ENCODE measurements around the gene WBP1L.
"Not testable (repeated sequence)": the region's sequence is repeated elsewhere in the genome, so short reads cannot be mapped to it uniquely, and the experiment has no call there.

DNA sequence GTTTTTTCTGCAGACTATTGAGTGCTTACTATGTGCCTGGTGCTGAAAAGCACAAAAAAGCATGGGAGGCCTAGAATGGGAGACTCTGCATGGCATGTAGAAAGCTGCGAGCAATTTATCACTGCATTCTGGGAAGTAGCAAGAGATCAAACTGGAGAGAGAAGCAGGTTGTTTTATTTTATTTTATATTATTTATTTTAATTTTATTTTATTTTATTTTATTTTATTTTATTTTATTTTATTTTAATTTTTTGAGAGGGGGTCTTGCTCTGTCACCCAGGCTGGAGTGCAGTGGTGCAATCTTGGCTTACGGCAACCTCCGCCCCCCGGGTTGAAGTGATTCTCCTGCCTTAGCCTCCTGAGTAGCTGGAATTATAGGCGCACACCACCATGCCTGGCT, 76.3 kb downstream of the WBP1L start:
- TF ChIP-seq, protein P1, sequence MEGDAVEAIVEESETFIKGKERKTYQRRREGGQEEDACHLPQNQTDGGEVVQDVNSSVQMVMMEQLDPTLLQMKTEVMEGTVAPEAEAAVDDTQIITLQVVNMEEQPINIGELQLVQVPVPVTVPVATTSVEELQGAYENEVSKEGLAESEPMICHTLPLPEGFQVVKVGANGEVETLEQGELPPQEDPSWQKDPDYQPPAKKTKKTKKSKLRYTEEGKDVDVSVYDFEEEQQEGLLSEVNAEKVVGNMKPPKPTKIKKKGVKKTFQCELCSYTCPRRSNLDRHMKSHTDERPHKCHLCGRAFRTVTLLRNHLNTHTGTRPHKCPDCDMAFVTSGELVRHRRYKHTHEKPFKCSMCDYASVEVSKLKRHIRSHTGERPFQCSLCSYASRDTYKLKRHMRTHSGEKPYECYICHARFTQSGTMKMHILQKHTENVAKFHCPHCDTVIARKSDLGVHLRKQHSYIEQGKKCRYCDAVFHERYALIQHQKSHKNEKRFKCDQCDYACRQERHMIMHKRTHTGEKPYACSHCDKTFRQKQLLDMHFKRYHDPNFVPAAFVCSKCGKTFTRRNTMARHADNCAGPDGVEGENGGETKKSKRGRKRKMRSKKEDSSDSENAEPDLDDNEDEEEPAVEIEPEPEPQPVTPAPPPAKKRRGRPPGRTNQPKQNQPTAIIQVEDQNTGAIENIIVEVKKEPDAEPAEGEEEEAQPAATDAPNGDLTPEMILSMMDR (IDR thresholded peaks at IDR 0.05 in 4 of 5, conservative IDR thresholded peaks at IDR 0.05 in 1 of 5): not testable (repeated sequence)
- not testable (repeated sequence) for TF ChIP-seq POLR2A (IDR thresholded peaks at IDR 0.05)
